HG02623 (cell line): ENCODE measurements around the gene SBNO2.

Experiments used
- ATAC-seq: cut with Tn5 transposase; IDR thresholded peaks from one replicate; pipeline ENCODE4 v1.9.1; 2021; ENCODE audit warnings: moderate library complexity; ENCODE audit not compliant: unreplicated experiment

The SBNO2 gene

DNA sequence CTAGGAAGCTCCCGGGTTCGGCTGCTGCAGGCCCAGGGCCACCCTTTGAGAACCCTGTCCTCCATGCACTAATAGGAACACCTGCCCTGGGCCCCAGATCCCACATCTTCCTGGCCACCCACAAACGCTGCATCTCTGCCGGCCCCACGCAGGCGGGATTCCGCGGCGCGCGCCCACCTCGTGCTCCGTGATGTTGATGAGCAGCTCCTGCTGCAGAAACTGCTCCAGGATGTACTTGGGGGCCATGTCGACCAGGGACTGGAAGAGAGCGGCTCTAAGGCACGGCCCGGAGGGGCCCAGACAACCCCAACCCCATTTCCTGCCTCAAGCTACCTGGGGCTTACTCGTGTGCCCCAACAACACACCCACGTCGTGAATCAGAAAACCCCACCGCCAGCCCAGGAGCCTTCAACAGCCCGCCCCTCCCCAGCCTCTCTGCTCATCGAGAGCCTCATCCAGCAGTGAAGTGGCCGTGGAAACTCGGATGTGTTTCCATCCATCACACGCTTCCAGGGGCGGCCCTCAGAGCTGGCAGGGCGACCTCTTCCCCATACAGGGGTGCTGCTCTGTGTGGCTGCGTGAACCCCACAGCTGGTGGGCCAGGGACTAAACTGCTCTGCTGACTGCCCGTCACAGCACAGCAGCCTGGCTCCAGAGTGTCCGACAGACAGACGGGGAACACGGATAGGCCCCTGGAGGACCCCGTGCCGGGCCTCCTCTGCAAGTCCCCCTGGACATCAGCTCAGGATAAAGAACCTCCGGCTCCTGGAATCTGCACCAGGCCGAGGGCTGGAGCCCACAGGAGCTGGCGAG, 83.1 kb downstream of the SBNO2 start:
- no peak for ATAC-seq

DNA sequence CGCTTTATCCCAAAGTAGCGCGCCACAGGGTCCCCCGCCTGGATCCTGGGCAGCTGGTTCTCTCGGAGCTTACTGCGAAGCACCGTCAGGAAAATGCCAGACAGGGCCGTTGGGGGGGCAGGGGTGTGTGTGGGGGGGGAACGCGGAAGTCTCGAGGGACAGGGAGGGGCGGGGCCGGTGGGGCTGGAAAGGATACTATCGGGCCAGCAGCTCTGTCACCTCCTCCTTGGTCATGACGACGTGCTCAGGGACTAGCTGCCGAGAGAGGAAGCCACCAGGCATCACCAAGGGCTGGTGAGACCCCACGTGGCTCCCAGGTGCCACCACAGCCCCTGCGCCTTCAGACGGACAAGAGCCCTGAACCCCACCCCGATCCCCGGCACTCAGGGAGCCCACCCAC, 84.2 kb downstream of the SBNO2 start:
- ATAC-seq = no peak

GRCh38 chr19:1089126-1089771, 84.8 kb downstream of the SBNO2 start:
- ATAC-seq = no peak

GRCh38 chr19:1088416-1089010, 85.6 kb downstream of the SBNO2 start:
- no peak for ATAC-seq

DNA sequence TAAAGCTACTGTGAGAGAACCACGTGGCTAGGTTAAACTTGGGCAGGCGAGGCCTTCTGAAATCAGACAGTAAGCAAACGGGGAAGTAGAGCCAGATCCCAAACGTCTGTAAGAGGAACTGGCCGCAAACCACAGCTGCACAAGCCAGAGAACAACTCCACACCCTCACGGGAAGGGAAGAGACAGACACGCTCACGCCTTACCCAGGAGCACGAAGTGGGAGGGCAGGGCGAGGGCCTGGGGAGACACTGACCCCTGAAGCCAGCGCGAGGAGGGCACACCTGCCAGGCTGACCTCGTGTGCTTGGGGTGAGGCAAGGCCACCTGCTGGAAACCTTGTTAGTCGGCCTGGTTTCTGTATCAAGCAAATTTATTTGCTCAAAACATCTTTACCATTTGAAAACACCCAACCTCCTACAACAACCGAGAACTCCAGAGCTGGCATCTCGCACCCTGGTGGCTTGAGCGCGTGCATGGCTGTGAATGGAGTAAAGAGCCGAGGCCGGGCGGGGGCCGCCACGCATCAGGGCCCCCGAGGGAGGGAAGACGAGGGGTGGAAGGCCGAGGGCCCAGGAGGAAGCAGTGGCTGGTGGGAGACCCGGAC, 86.2 kb downstream of the SBNO2 start:
- no peak for ATAC-seq

DNA sequence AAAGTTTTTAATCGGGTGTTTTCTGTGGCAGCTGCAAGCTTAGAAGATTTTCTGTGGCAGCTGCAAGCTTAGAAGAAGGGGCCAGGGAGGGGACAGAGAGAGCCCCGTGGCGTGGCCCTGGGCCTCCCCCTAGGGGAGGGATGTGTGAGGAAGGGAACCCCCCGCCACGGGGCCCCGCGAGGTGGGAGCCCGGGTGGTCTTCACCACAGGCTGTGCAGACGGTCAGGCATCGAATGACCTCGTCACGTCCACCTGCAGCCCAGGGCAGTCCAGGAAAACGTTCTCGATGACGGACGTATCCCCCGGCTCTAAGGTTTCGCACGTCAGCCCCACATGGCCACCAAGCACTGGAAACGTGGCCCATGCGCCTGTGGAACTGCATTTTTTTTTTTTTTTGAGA, 87.5 kb downstream of the SBNO2 start:
- no peak for ATAC-seq

DNA sequence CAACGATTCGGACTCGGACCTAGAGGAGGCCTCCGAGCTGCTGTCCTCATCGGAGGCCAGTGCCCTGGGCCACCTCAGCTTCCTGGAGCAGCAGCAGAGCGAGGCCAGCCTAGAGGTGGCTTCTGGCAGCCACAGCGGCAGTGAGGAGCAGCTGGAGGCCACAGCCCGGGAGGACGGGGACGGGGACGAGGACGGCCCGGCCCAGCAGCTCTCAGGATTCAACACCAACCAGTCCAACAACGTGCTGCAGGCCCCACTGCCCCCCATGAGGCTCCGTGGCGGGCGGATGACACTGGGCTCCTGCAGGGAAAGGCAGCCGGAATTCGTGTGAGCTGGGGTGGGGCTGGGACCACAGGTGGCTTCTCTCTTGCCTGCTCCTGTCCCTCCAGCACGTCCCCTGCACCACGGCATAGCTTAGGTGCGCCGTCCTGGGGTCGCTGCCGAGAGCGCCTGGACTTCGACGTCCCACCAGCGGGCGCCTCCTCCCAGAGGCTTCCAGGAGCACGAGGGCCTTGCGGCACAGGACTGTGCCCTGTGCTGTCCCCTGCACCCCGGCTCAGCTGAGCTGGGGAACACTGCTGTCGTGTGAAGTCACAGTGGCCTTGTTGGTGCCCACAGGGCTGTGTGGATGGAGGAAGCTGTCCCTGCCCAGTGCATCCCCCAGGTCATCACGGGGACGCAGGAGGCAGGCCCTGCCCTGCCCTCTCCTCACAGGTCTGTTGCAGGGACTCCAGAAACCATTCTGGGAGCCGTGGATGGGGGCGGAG, 88.2 kb downstream of the SBNO2 start:
- ATAC-seq = no peak

GRCh38 chr19:1085053-1085658, 88.9 kb downstream of the SBNO2 start:
- no peak for ATAC-seq

DNA sequence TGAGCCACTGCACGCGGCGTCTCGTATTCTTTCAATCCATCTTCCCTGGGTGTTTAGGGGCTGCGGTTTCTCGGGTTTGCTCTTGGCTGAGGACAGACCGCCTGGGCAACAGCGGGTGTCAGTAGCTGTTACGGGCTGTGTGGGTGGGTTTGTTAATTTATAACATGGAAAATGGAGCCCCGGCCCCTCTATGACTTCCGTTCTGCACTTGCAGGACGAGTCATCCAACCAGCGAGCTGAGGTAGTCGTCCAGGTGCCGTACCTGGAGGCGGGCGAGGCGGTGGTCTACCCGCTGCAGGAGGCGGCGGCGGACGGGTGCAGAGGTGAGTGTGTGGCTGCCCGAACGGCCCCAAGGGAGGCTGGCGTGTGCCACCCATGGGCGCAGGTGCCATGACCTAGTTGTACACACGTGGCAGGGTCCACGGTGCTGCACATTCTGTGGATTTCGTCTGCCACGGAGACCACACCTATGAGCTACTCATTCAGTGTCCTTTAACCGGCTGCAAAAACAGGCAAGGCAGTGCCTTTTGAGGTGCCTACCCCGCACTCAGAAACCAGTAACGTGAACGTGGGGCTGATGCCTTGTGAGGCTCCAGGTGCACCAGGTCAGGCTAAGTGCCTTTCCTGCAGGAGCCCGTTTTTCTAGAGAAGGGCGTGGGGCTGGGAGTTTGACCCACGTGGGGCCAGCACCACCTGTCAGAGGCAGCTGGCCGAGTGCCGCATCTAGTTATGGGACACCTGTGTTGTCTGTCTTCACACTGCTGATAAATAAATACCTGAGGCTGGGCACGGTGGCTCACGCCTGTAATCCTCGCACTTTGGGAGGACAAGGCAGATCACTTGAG, 89.8 kb downstream of the SBNO2 start:
- ATAC-seq = no peak

- ATAC-seq = no peak
Measured at GRCh38 chr19:1082928-1083816, 90.9 kb downstream of the SBNO2 start.

GRCh38 chr19:1082165-1082927, 91.7 kb downstream of the SBNO2 start:
- ATAC-seq = no peak

DNA sequence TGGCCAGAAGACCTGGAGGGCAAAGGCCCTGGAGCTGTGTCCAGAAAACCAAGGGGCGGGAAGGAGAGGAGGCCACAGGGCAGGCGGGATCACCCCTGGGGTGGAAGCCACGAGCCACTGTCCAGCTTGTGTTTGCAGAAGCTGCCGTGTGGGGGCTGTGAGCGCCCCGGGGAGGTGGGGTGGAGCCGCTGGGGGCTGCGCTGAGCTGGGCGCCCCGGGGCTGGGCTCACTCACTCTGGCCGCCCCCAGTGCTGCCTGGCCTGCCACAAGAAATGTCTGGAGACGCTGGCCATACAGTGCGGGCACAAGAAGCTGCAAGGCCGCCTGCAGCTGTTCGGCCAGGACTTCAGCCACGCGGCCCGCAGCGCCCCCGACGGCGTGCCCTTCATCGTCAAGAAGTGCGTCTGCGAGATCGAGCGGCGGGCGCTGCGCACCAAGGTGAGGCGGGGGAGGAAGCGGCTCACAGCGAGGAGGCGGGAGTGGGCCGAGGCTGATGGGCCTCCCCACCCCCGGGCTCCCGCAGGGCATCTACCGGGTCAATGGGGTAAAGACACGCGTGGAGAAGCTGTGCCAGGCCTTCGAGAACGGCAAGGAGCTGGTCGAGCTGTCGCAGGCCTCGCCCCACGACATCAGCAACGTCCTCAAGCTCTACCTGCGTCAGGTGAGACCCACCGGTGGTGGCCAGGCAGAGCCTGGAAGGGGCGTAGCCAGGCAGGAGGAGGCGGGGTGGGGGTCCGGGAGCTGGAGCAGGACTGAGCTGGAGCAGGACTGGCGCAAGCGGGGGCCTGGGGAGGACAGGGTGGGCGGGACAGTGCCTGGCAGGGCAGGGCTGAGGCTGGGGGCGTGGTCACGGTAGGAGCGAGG, 92.5 kb downstream of the SBNO2 start:
- no peak for ATAC-seq

DNA sequence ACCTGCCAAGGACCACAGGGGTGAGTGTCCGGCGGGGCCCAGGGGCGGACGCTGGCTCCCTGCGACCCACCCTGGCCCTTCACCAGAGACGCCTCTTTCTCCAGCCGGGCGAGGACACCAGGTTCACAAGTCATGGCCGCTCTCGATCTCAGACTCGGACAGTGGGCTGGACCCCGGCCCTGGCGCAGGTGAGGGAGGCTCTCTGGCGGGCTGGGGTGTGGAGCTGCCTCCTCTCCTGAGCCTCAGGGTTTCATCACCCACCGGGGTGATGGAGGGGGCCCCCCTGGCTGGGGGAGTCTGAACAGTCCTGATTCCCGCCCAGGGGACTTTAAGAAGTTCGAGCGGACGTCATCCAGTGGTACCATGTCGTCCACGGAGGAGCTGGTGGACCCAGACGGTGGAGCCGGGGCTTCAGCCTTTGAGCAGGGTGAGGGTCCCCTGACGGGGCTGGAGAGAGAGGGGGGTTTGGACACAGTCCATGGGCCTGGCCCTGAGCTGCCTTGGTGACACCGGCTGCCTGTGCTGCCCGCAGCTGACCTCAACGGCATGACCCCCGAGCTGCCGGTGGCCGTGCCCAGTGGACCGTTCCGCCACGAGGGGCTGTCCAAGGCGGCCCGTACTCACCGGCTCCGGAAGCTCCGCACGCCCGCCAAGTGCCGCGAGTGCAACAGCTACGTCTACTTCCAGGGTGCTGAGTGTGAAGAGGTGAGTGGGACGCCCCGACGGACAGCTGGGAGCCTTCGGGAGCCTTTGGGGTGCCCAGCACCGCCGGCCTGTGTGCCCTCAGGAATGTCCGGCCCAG, 93.5 kb downstream of the SBNO2 start:
- no peak for ATAC-seq

DNA sequence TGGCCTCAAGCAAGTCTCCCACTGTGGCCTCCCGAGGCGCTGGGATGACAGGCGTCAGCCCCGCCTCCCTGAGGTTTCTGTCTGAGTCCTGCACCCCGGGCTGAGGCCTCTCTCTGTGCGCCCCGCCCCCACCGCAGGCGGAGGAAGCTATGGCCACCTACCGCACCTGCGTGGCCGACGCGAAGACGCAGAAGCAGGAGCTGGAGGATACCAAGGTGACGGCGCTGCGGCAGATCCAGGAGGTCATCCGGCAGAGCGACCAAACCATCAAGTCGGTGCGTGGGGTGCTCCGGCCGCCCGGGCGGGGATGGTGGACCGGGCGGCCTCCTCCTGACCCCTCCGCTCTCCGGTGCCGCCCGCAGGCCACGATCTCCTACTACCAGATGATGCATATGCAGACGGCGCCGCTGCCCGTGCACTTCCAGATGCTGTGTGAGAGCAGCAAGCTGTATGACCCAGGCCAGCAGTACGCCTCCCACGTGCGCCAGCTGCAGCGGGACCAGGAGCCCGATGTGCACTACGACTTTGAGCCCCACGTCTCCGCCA, 94.4 kb downstream of the SBNO2 start:
- ATAC-seq = no peak

- peak; percentile 54 for ATAC-seq
Measured at GRCh38 chr19:1076951-1077350, 97.1 kb downstream of the SBNO2 start.

GRCh38 chr19:1076046-1076386, 98.1 kb downstream of the SBNO2 start:
- ATAC-seq = no peak
